ENCODE results near the gene RIOK3.

Gene RIOK3

DNA sequence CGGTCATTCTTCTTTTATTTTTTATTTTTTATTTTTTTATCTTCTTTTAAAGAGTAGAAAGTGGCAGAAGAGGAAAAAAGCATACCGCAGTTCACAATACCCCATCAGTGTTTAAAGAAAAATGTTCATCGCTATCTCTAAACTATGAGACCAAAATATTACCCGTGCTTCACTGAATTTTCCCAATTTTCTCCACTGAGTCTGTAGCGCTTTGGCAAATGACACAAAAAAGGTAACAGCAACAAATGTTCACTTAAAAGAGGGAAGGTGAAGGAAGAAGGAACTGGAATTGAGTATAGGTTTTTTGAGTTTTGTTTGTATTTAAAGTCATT, 15.1 kb upstream of the RIOK3 start:
- no peak; the same call in 2 of the 3 replicates for ATAC-seq
- TF ChIP-seq CSDC2 (CRISPR knock-in tag; IDR thresholded peaks at IDR 0.05) = no peak
- TF ChIP-seq ZFP3 (CRISPR knock-in tag; IDR thresholded peaks at IDR 0.05) = no peak
- TF ChIP-seq, protein P1, sequence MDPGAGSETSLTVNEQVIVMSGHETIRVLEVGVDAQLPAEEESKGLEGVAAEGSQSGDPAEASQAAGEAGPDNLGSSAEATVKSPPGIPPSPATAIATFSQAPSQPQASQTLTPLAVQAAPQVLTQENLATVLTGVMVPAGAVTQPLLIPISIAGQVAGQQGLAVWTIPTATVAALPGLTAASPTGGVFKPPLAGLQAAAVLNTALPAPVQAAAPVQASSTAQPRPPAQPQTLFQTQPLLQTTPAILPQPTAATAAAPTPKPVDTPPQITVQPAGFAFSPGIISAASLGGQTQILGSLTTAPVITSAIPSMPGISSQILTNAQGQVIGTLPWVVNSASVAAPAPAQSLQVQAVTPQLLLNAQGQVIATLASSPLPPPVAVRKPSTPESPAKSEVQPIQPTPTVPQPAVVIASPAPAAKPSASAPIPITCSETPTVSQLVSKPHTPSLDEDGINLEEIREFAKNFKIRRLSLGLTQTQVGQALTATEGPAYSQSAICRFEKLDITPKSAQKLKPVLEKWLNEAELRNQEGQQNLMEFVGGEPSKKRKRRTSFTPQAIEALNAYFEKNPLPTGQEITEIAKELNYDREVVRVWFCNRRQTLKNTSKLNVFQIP (CRISPR knock-in tag; IDR thresholded peaks at IDR 0.05; ENCODE audit: borderline replicate concordance, low read depth) = no peak
- TF ChIP-seq TOX (CRISPR knock-in tag; IDR thresholded peaks at IDR 0.05; ENCODE audit: borderline replicate concordance) = no peak
- no peak for TF ChIP-seq CSRNP3 (CRISPR knock-in tag; IDR thresholded peaks at IDR 0.05)
- no peak for TF ChIP-seq ARNTL (CRISPR knock-in tag; IDR thresholded peaks at IDR 0.05; ENCODE audit: borderline replicate concordance, low read depth)
- no peak for TF ChIP-seq SNAI2 (CRISPR knock-in tag; IDR thresholded peaks at IDR 0.05)
- no peak for TF ChIP-seq ISL1 (CRISPR knock-in tag; IDR thresholded peaks at IDR 0.05)
- TF ChIP-seq, protein P2, sequence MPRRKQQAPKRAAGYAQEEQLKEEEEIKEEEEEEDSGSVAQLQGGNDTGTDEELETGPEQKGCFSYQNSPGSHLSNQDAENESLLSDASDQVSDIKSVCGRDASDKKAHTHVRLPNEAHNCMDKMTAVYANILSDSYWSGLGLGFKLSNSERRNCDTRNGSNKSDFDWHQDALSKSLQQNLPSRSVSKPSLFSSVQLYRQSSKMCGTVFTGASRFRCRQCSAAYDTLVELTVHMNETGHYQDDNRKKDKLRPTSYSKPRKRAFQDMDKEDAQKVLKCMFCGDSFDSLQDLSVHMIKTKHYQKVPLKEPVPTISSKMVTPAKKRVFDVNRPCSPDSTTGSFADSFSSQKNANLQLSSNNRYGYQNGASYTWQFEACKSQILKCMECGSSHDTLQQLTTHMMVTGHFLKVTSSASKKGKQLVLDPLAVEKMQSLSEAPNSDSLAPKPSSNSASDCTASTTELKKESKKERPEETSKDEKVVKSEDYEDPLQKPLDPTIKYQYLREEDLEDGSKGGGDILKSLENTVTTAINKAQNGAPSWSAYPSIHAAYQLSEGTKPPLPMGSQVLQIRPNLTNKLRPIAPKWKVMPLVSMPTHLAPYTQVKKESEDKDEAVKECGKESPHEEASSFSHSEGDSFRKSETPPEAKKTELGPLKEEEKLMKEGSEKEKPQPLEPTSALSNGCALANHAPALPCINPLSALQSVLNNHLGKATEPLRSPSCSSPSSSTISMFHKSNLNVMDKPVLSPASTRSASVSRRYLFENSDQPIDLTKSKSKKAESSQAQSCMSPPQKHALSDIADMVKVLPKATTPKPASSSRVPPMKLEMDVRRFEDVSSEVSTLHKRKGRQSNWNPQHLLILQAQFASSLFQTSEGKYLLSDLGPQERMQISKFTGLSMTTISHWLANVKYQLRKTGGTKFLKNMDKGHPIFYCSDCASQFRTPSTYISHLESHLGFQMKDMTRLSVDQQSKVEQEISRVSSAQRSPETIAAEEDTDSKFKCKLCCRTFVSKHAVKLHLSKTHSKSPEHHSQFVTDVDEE (CRISPR knock-in tag; IDR thresholded peaks at IDR 0.05) = no peak
- no peak for TF ChIP-seq OSR1 (CRISPR knock-in tag; IDR thresholded peaks at IDR 0.05)
- TF ChIP-seq ZFP30 (CRISPR knock-in tag; IDR thresholded peaks at IDR 0.05) = no peak
- TF ChIP-seq ESRRG (CRISPR knock-in tag; IDR thresholded peaks at IDR 0.05) = no peak
- no peak for TF ChIP-seq RARB (CRISPR knock-in tag; IDR thresholded peaks at IDR 0.05)
- no peak for TF ChIP-seq ZC3H10 (CRISPR knock-in tag; IDR thresholded peaks at IDR 0.05)
- TF ChIP-seq CREB5 (CRISPR knock-in tag; IDR thresholded peaks at IDR 0.05; ENCODE audit: low read depth) = no peak
- no peak for TF ChIP-seq BACH2 (CRISPR knock-in tag; IDR thresholded peaks at IDR 0.05; ENCODE audit: borderline replicate concordance)
- TF ChIP-seq ZNF565 (CRISPR knock-in tag; conservative IDR thresholded peaks at IDR 0.05; ENCODE audit: low read depth) = no peak
- no peak for TF ChIP-seq ZNF8 (CRISPR knock-in tag; IDR thresholded peaks at IDR 0.05)

DNA sequence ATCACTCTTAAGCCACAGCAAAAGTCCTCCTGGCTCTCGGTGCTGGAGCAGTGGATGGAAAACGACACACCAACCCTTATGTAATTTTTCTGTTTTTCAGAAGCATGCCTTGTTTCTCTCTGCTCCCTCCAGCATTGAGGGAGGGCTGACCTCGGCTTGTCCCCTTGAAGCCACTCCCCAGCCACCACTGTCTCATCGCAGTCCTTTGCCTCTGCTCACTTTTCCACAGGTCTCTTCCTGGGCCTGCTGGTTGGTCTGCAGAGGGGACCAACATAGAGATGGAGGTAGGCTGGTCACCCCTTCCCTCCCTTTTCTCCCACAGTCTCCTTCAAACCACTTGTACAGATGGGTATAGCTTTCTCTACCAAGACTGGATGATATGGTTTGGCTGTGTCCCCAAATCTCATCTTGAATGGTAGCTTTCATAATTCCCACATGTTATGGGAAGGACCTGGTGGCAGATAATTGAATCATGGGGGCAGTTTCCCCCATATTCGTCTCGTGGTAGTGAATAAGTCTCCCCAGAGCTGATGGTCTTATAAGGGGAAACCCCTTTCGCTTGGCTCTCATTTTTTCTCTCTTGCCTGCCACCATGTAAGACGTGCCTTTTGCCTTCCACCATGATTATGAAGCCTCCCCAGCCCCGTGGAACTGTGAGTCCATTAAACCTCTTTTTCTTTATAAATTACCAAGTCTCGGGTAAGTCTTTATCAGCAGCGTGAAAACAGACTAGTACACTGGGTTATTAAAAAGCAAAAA, 14.3 kb upstream of the RIOK3 start:
- TF ChIP-seq ARNTL (CRISPR knock-in tag; IDR thresholded peaks at IDR 0.05; ENCODE audit: borderline replicate concordance, low read depth) (no peak), GLIS3 (CRISPR knock-in tag; IDR thresholded peaks at IDR 0.05) (no peak), PPARA (CRISPR knock-in tag; IDR thresholded peaks at IDR 0.05; ENCODE audit: borderline replicate concordance) (no peak), ZFP30 (CRISPR knock-in tag; IDR thresholded peaks at IDR 0.05) (no peak), ZNF8 (CRISPR knock-in tag; IDR thresholded peaks at IDR 0.05) (no peak), ZNF70 (CRISPR knock-in tag; IDR thresholded peaks at IDR 0.05) (no peak), TOX (CRISPR knock-in tag; IDR thresholded peaks at IDR 0.05; ENCODE audit: borderline replicate concordance) (no peak), SNAI2 (CRISPR knock-in tag; IDR thresholded peaks at IDR 0.05) (no peak), BACH2 (CRISPR knock-in tag; IDR thresholded peaks at IDR 0.05; ENCODE audit: borderline replicate concordance) (no peak), ZFP3 (CRISPR knock-in tag; IDR thresholded peaks at IDR 0.05) (no peak), RARB (CRISPR knock-in tag; IDR thresholded peaks at IDR 0.05) (no peak), ZC3H10 (CRISPR knock-in tag; IDR thresholded peaks at IDR 0.05) (no peak), CREB5 (CRISPR knock-in tag; IDR thresholded peaks at IDR 0.05; ENCODE audit: low read depth) (no peak), ISL1 (CRISPR knock-in tag; IDR thresholded peaks at IDR 0.05) (no peak), ESRRG (CRISPR knock-in tag; IDR thresholded peaks at IDR 0.05) (no peak), ZNF565 (CRISPR knock-in tag; conservative IDR thresholded peaks at IDR 0.05; ENCODE audit: low read depth) (no peak), CSRNP3 (CRISPR knock-in tag; IDR thresholded peaks at IDR 0.05) (no peak)
- no peak for ATAC-seq
